HepG2 (cell line): ENCODE results near the gene MFNG. TPM values are rescaled to one million over a fixed set of nuclear protein-coding genes. Genes with fewer than 3 reads are reported as not detected.

Source experiments
- AKAP8 ChIP-seq: sonication (generic); formaldehyde crosslinking; IDR thresholded peaks from 2 replicates; pipeline ENCODE4 v1.5.1; 2020; ENCODE audit warnings: mild to moderate bottlenecking, missing genetic modification reagents
- BCL3 ChIP-seq: sonication (generic); formaldehyde crosslinking; IDR thresholded peaks from 2 replicates; pipeline ENCODE4 v1.5.1; 2020; ENCODE audit warnings: mild to moderate bottlenecking, missing genetic modification reagents, moderate library complexity
- FOXJ3 ChIP-seq: sonication (generic); formaldehyde crosslinking; IDR thresholded peaks from 2 replicates; pipeline ENCODE4 v1.4.0; 2020; ENCODE audit warnings: missing genetic modification reagents, mild to moderate bottlenecking, borderline replicate concordance
- HOXD1 ChIP-seq: sonication (generic); formaldehyde crosslinking; IDR thresholded peaks from 2 replicates; pipeline ENCODE4 v1.5.0; 2020; ENCODE audit warnings: missing genetic modification reagents
- IRX3 ChIP-seq: sonication (generic); formaldehyde crosslinking; IDR thresholded peaks from 2 replicates; pipeline ENCODE4 v1.8.1; 2023; ENCODE audit warnings: mild to moderate bottlenecking, low read depth, missing genetic modification reagents, borderline replicate concordance
- YY1 ChIP-seq: IDR thresholded peaks from 2 replicates; pipeline ENCODE4 v1.6.1; 2011; ENCODE audit warnings: low read length, low read depth, moderate library complexity, mild to moderate bottlenecking; ENCODE audit not compliant: insufficient read depth, insufficient replicate concordance
- ZNF17 ChIP-seq: sonication (generic); formaldehyde crosslinking; IDR thresholded peaks from 2 replicates; pipeline ENCODE4 v1.5.0; 2020; ENCODE audit warnings: mild to moderate bottlenecking, missing genetic modification reagents
- ZNF24 ChIP-seq: fragments of 450-650 bp; IDR thresholded peaks from 2 replicates; pipeline ENCODE4 v1.6.1; 2017; ENCODE audit warnings: antibody characterized with exemption, mild to moderate bottlenecking
- ZNF263 ChIP-seq: sonication (generic); formaldehyde crosslinking; IDR thresholded peaks from 2 replicates; pipeline ENCODE4 v1.4.0; 2020; ENCODE audit warnings: missing genetic modification reagents
- ZNF367 ChIP-seq: sonication (generic); formaldehyde crosslinking; IDR thresholded peaks from 2 replicates; pipeline ENCODE4 v1.4.0; 2020; ENCODE audit warnings: missing genetic modification reagents, borderline replicate concordance
- ZNF430 ChIP-seq: sonication (generic); formaldehyde crosslinking; IDR thresholded peaks from 2 replicates; pipeline ENCODE4 v1.9.0; 2021; ENCODE audit warnings: mild to moderate bottlenecking, missing genetic modification reagents
- ZNF740 ChIP-seq: sonication (generic); formaldehyde crosslinking; IDR thresholded peaks from 2 replicates; pipeline ENCODE4 v1.4.0; 2020; ENCODE audit warnings: missing genetic modification reagents
- ZNF747 ChIP-seq: sonication (generic); formaldehyde crosslinking; IDR thresholded peaks from 2 replicates; pipeline ENCODE4 v1.8.1; 2023; ENCODE audit warnings: missing genetic modification reagents, mild to moderate bottlenecking, borderline replicate concordance
- ZNF788 ChIP-seq: sonication (generic); formaldehyde crosslinking; IDR thresholded peaks from 2 replicates; pipeline ENCODE4 v1.5.0; 2020; ENCODE audit warnings: mild to moderate bottlenecking, missing genetic modification reagents, borderline replicate concordance
- ZNF792 ChIP-seq: IDR thresholded peaks from 2 replicates; pipeline ENCODE4 v1.6.1; 2016
- polyA plus RNA-seq, 8 experiments: library from polyadenylated mRNA; depleted of rRNA in 3 of 8; stranded (reverse) in 7 of 8; unstranded in 1 of 8; fragments of >200 nt; fragmentation: Illumina TruSeq in 4 of 8; extraction: Trizol in 4 of 8; gene quantifications; 2 replicates each; pipeline versions ENCODE4 v1.2.1 to v1.2.3, GENCODE V29; 2011 to 2016; ENCODE audit warnings: low read depth in 4 of 8, missing spikeins in 1 of 8, mixed read lengths in 1 of 8; ENCODE audit not compliant: insufficient read depth in 1 of 8
- total RNA-seq, 5 experiments: library from RNA; depleted of rRNA; stranded (reverse); fragments of >200 nt; fragmentation: Illumina TruSeq; extraction: Trizol; gene quantifications; 2 replicates each; pipeline ENCODE4 v1.2.3, GENCODE V29; 2016; ENCODE audit warnings: low read depth in 1 of 5
- TF ChIP-seq, protein P1 (sequence below): IDR thresholded peaks from 2 replicates; pipeline ENCODE4 v1.4.0; 2020; ENCODE audit warnings: mild to moderate bottlenecking, missing genetic modification reagents
- TF ChIP-seq, protein P2 (sequence below): sonication (generic); formaldehyde crosslinking; IDR thresholded peaks from 2 replicates; pipeline ENCODE4 v1.4.0; 2020; ENCODE audit warnings: missing genetic modification reagents, borderline replicate concordance

Gene MFNG
- total and polyA plus RNA-seq, 2 of the 13 experiments (the other 11 are each of a cell fraction or from before 2014, with no cell fraction given): 1.0 to 11.7 TPM

DNA sequence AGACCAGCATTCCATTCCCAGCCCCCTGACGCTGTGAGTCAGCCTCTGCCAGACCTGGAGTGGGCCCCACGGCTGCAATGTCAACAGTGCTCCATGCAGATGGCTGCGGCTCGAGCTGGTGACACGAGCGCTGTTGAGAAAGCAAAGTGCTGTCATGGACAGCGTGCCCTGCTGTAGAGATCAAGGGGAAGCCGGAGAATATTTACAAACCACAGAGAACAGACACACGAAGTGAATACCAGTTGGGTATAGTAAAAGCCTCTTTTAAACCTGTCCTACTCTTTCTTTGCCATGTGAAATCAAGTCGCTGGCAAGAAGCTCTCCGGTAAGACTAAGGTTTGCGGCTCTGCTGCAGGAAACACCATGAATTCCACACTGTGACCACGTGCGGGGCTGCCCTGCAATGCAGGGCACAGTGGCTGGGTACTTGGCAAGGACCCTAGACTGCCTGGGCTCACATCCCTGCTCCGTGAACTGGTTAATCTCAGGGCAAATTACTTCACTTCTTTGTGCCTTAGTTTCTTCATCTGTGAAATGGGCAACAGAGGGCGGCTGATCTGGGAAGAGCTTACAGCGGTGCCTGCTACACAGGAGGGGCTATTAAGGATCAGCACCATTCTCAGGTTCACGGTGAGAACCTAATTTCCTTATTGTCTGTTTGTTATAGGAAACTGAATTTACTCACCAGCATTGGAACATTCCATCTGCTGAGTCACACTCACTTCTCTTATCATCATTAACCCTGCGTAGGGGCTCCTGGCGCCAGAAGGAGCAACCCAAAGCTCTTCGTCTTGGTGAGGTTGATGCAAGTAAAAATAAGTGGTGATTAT, 31.1 kb downstream of the MFNG start (continued):
- TF ChIP-seq ZNF24 (no peak), ZNF740 (CRISPR knock-in tag) (no peak), ZNF263 (CRISPR knock-in tag) (peak; percentile 51; the same call in 1 of the 2 replicates), FOXJ3 (CRISPR knock-in tag) (no peak), AKAP8 (CRISPR knock-in tag) (no peak), HOXD1 (no peak), ZNF747 (no peak; the same call in 1 of the 2 replicates), IRX3 (no peak), ZNF788 (CRISPR knock-in tag) (peak; percentile 71; the same call in 1 of the 2 replicates), ZNF367 (CRISPR knock-in tag) (no peak), ZNF792 (CRISPR knock-in tag) (peak; percentile 73; the same call in 1 of the 2 replicates), ZNF430 (0 out of 2 replicates have a peak, but pooled peaks have one; percentile 42), BCL3 (CRISPR knock-in tag) (no peak), ZNF17 (CRISPR knock-in tag) (no peak), YY1 (peak; percentile 72)
- TF ChIP-seq, protein P1, sequence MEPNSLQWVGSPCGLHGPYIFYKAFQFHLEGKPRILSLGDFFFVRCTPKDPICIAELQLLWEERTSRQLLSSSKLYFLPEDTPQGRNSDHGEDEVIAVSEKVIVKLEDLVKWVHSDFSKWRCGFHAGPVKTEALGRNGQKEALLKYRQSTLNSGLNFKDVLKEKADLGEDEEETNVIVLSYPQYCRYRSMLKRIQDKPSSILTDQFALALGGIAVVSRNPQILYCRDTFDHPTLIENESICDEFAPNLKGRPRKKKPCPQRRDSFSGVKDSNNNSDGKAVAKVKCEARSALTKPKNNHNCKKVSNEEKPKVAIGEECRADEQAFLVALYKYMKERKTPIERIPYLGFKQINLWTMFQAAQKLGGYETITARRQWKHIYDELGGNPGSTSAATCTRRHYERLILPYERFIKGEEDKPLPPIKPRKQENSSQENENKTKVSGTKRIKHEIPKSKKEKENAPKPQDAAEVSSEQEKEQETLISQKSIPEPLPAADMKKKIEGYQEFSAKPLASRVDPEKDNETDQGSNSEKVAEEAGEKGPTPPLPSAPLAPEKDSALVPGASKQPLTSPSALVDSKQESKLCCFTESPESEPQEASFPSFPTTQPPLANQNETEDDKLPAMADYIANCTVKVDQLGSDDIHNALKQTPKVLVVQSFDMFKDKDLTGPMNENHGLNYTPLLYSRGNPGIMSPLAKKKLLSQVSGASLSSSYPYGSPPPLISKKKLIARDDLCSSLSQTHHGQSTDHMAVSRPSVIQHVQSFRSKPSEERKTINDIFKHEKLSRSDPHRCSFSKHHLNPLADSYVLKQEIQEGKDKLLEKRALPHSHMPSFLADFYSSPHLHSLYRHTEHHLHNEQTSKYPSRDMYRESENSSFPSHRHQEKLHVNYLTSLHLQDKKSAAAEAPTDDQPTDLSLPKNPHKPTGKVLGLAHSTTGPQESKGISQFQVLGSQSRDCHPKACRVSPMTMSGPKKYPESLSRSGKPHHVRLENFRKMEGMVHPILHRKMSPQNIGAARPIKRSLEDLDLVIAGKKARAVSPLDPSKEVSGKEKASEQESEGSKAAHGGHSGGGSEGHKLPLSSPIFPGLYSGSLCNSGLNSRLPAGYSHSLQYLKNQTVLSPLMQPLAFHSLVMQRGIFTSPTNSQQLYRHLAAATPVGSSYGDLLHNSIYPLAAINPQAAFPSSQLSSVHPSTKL: peak; percentile 92
- TF ChIP-seq, protein P2, sequence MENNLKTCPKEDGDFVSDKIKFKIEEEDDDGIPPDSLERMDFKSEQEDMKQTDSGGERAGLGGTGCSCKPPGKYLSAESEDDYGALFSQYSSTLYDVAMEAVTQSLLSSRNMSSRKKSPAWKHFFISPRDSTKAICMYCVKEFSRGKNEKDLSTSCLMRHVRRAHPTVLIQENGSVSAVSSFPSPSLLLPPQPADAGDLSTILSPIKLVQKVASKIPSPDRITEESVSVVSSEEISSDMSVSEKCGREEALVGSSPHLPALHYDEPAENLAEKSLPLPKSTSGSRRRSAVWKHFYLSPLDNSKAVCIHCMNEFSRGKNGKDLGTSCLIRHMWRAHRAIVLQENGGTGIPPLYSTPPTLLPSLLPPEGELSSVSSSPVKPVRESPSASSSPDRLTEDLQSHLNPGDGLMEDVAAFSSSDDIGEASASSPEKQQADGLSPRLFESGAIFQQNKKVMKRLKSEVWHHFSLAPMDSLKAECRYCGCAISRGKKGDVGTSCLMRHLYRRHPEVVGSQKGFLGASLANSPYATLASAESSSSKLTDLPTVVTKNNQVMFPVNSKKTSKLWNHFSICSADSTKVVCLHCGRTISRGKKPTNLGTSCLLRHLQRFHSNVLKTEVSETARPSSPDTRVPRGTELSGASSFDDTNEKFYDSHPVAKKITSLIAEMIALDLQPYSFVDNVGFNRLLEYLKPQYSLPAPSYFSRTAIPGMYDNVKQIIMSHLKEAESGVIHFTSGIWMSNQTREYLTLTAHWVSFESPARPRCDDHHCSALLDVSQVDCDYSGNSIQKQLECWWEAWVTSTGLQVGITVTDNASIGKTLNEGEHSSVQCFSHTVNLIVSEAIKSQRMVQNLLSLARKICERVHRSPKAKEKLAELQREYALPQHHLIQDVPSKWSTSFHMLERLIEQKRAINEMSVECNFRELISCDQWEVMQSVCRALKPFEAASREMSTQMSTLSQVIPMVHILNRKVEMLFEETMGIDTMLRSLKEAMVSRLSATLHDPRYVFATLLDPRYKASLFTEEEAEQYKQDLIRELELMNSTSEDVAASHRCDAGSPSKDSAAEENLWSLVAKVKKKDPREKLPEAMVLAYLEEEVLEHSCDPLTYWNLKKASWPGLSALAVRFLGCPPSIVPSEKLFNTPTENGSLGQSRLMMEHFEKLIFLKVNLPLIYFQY (CRISPR knock-in tag): peak; percentile 61; the same call in 1 of the 2 replicates
